Ishikawa (cell line): Measurements from ENCODE around the gene PLXNA2.

Experiments
- CEBPB ChIP-seq: IDR thresholded peaks from 2 replicates; pipeline ENCODE4 v1.6.1; 2012
- CREB1 ChIP-seq: IDR thresholded peaks from 2 replicates; pipeline ENCODE4 v1.6.1; 2012; ENCODE audit warnings: low read depth
- EP300 ChIP-seq: IDR thresholded peaks from 2 replicates; pipeline ENCODE4 v1.6.1; 2012; ENCODE audit warnings: borderline replicate concordance
- FOXM1 ChIP-seq: IDR thresholded peaks from 2 replicates; pipeline ENCODE4 v1.6.1; 2012; ENCODE audit warnings: low read depth, borderline replicate concordance
- RAD21 ChIP-seq: IDR thresholded peaks from 2 replicates; pipeline ENCODE4 v1.6.1; 2012; ENCODE audit warnings: low read depth
- TAF1 ChIP-seq: IDR thresholded peaks from 2 replicates; pipeline ENCODE4 v1.6.1; 2012; ENCODE audit warnings: low read depth, mild to moderate bottlenecking
- TCF12 ChIP-seq: IDR thresholded peaks from 2 replicates; pipeline ENCODE4 v1.6.1; 2012; ENCODE audit warnings: low read depth
- TF ChIP-seq, protein P1 (sequence below): IDR thresholded peaks from 2 replicates; pipeline ENCODE4 v1.6.1; 2012
- TF ChIP-seq, protein P2 (sequence below): IDR thresholded peaks from 2 replicates; pipeline ENCODE4 v1.6.1; 2012; ENCODE audit warnings: low read depth, mild to moderate bottlenecking

DNA sequence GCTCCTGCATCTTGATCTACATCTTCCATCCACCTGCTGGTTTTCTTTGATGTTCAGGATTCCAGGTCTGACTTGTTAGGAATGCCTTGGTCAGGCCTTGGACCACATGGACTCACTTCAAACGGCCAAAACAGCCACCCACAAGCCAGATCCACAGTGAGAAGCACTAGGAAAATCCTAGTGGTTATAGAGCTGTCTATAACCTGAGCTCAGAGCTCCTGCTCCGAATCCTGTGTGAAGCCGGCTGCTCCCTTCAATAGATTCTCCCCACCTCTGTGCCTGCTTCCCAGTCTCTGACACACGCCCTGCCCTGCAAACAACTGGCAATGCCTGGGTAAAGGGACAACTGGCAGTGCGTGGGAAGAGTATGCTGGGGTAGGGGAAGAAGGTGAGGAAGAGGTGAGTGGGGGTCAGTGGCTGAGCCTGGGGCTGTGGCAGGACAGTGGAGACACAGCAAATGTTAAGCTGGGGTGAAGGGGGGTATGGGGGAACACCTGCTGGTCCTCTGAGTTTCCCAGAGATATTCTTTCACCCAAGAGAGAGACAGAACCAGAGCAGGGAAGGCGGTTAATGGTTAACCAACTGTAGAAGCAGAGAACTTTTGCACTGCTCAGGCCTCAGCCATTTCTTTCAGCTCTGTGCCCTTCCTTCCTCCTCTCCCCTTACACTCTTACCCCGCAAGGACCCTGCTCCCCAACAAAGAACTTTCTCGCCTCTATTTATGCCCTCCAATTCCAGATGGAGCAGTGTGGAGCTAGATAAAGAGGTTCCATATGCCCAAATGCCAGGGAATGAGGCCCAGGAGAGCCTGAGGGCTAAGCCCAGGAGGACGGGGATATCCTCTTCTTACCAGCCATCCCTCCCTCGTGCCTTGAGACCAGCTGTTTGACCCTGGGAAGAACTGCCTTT lies 4.5 kb downstream of the PLXNA2 start:
- no peak for TF ChIP-seq EP300
- no peak for TF ChIP-seq CREB1
- no peak for TF ChIP-seq RAD21
- TF ChIP-seq, protein P1, sequence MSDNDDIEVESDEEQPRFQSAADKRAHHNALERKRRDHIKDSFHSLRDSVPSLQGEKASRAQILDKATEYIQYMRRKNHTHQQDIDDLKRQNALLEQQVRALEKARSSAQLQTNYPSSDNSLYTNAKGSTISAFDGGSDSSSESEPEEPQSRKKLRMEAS = no peak
- no peak for TF ChIP-seq TAF1
- TF ChIP-seq, protein P2, sequence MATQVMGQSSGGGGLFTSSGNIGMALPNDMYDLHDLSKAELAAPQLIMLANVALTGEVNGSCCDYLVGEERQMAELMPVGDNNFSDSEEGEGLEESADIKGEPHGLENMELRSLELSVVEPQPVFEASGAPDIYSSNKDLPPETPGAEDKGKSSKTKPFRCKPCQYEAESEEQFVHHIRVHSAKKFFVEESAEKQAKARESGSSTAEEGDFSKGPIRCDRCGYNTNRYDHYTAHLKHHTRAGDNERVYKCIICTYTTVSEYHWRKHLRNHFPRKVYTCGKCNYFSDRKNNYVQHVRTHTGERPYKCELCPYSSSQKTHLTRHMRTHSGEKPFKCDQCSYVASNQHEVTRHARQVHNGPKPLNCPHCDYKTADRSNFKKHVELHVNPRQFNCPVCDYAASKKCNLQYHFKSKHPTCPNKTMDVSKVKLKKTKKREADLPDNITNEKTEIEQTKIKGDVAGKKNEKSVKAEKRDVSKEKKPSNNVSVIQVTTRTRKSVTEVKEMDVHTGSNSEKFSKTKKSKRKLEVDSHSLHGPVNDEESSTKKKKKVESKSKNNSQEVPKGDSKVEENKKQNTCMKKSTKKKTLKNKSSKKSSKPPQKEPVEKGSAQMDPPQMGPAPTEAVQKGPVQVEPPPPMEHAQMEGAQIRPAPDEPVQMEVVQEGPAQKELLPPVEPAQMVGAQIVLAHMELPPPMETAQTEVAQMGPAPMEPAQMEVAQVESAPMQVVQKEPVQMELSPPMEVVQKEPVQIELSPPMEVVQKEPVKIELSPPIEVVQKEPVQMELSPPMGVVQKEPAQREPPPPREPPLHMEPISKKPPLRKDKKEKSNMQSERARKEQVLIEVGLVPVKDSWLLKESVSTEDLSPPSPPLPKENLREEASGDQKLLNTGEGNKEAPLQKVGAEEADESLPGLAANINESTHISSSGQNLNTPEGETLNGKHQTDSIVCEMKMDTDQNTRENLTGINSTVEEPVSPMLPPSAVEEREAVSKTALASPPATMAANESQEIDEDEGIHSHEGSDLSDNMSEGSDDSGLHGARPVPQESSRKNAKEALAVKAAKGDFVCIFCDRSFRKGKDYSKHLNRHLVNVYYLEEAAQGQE = no peak
- no peak for TF ChIP-seq TCF12
- TF ChIP-seq FOXM1 = no peak
- no peak for TF ChIP-seq CEBPB
